NCI-H2081 (cell line): ENCODE measurements around the gene RTL9.

Experiments
- DNase-seq, 2 experiments: peaks; one replicate each; lab custom pipeline; 2025; lab: John Stamatoyannopoulos, UW

The RTL9 gene

GRCh38 chrX:110341189-110342035 is 17.2 kb upstream of the RTL9 start:
- DNase-seq, result no peak

- DNase-seq, result no peak
Measured at GRCh38 chrX:110346681-110347080, 12.0 kb upstream of the RTL9 start.

GRCh38 chrX:110359273-110359672 is 625 bp downstream of the RTL9 start:
- DNase-seq, result no peak

GRCh38 chrX:110363244-110363643 is 4.6 kb downstream of the RTL9 start:
- no peak for DNase-seq

- no peak for DNase-seq
Measured at GRCh38 chrX:110373310-110373709, 14.7 kb downstream of the RTL9 start.

GRCh38 chrX:110374559-110374958 is 15.9 kb downstream of the RTL9 start:
- no peak for DNase-seq

- no peak for DNase-seq
Measured at GRCh38 chrX:110381216-110381615, 22.6 kb downstream of the RTL9 start.

GRCh38 chrX:110383414-110383813 is 24.8 kb downstream of the RTL9 start:
- no peak for DNase-seq

- no peak for DNase-seq
Measured at GRCh38 chrX:110384490-110384889, 25.8 kb downstream of the RTL9 start.

- no peak for DNase-seq
Measured at GRCh38 chrX:110389570-110389969, 30.9 kb downstream of the RTL9 start.

- no peak for DNase-seq
Measured at GRCh38 chrX:110391086-110391485, 32.4 kb downstream of the RTL9 start.

- DNase-seq, result no peak
Measured at GRCh38 chrX:110394651-110395050, 36.0 kb downstream of the RTL9 start.

GRCh38 chrX:110395877-110396276 is 37.2 kb downstream of the RTL9 start:
- no peak for DNase-seq

- no peak for DNase-seq
Measured at GRCh38 chrX:110396735-110397134, 38.1 kb downstream of the RTL9 start.

GRCh38 chrX:110397339-110397738 is 38.7 kb downstream of the RTL9 start:
- DNase-seq, result no peak

- peak in 1 of 2 experiments; percentile 17 for DNase-seq
Measured at GRCh38 chrX:110397904-110398303, 39.3 kb downstream of the RTL9 start.

GRCh38 chrX:110399497-110399896 is 40.8 kb downstream of the RTL9 start:
- DNase-seq, result no peak

- DNase-seq, result no peak
Measured at GRCh38 chrX:110399966-110400365, 41.3 kb downstream of the RTL9 start.

GRCh38 chrX:110401135-110401534 is 42.5 kb downstream of the RTL9 start:
- no peak for DNase-seq

GRCh38 chrX:110402091-110402849 is 43.6 kb downstream of the RTL9 start:
- DNase-seq, result no peak

- DNase-seq, result no peak
Measured at GRCh38 chrX:110402850-110403221, 44.2 kb downstream of the RTL9 start.

GRCh38 chrX:110403441-110404238 is 45.0 kb downstream of the RTL9 start:
- no peak for DNase-seq

GRCh38 chrX:110404376-110404775 is 45.7 kb downstream of the RTL9 start:
- DNase-seq, result no peak
